Glomerular endothelial cell (primary cell): Measurements from ENCODE around the gene B4GALT2. TPM values are rescaled to one million over a fixed set of nuclear protein-coding genes. Genes with fewer than 3 reads are reported as not detected.

ENCODE experiments used
- DNase-seq: peaks from one replicate; pipeline ENCODE4 v3.0.0-alpha.2; 2011; ENCODE audit warnings: low read depth, low spot score; ENCODE audit errors: extremely low read depth
- total RNA-seq: library from RNA; depleted of rRNA; stranded (reverse); fragments of >200 nt; gene quantifications from 2 replicates; pipeline ENCODE4 v1.2.3, GENCODE V29; 2015

The B4GALT2 gene
- total RNA-seq, 1 donor from 2014 or later: 93.8 TPM

DNA sequence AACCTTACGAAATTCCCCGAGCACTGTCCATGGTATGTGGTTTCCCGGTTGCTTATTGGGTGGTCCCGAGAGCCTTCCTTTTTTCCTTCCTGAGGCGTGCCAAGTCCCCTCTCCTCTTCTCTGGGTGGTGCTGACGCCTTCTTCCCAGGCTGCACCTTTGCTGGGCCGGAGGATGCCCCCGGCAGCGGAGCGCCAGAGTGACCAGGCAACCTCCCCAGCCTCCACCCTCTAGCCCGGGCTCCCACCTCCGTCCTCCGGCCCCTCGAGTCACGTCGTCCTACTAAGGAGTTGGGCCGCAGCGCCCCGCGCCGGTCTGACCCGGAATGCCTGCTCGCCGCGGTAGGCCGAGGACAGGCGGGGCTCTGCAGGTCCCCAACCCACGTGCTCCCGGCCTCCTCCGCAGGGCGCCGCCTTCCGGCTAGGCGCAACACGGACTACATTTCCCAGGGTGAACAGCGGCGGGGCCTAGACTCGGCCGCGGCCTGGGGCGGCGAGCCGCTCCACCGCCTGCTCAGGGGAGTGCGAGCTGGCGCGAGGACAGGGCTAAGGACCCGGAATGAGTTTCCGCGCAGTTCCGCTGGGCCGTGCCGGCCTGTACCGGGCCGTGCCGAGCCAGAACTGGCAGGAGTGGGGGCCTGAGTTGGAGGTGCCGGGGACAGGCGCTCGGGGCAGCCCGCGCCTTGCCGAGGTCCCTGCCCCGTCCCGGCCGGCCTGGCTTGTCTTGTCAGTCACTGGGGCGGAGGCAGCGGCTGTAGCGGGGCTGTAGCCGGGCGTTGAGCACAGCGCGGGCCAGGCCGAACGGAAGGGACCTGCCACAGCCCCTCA lies 32.6 kb upstream of the B4GALT2 start, which contains the start of gene IPO13:
TSS of gene IPO13 (plus strand) at position 715 of the 825 bp plus-strand sequence. CDS start 651 bp downstream, outside the sequence.
- DNase-seq: peak; percentile 44

DNA sequence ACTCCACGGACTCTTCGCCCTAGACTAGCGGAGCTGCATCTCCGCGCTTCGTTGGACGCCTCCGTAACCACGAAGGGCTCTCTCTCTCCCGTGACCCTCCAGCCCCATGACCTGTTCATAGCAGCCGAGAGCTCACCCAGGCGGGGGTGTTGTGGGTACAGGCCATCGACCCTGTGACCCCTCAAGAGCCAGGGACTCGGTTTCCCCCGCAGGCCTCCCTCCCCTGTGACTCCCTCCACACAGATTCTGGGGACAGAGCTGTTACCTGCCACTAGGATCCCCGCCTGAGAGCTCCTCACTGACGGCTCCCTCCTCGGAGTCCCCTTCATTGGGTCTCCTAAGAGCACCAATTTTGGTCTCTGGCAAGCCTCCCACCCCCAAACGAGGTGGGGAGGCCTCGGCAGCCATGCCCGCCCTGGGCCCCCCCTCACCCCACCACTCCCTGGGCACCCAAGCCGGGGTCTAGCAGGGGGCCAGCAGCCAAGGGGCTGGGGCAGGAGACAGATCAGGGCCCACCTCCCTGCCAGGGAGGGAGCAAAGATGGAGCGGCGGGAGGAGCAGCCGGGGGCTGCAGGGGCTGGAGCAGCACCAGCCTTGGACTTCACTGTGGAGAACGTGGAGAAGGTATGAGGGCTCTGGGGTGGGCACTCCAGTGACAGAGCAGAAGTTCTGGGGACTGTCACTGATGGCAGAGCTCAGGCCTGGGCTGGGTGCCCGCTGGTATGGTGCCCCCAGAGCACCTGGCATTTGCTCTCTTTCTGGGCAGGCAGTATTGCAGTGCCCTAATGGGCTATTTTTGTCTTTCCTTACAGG lies 31.7 kb upstream of the B4GALT2 start:
- no peak for DNase-seq

DNA sequence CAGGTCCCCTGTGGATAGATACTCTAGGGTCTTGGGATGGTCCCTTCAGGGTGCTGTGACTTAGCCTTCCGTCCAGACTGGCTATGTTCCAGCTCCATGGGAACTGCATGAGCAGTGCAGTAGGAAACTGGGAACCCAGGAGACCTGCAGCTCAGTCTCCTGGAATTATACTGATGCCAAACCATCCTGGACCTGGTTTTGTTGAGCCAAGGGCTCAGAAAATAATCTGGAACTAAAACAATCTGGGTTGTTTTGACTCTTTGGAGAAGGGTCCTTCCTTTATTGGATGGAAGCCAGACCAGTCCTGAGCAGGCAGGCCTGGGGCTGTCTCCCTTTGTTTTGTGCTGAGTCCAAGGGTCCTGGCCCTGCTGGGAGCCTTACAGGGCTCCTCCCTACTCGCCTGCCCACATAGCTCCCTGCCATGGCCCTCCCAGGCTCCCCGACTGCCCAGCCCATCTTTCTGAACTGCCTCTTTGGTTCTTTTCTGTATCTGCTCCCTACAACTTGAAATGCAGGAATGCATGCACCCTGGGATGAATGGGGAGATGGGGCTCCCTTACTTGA lies 31.1 kb upstream of the B4GALT2 start:
- DNase-seq: no peak

DNA sequence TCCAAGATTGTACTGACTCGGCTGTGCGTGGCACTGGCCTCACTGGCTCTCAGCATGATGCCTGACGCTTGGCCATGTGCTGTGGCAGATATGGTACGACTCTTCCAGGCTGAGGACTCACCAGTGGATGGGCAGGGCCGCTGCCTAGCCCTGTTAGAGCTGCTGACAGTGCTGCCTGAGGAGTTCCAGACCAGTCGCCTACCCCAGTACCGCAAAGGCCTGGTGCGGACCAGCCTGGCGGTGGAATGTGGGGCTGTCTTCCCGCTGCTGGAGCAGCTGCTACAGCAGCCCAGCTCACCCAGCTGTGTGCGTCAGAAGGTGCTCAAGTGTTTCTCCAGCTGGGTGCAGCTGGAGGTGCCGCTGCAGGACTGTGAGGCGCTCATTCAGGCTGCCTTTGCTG lies 29.3 kb upstream of the B4GALT2 start:
- DNase-seq: no peak

DNA sequence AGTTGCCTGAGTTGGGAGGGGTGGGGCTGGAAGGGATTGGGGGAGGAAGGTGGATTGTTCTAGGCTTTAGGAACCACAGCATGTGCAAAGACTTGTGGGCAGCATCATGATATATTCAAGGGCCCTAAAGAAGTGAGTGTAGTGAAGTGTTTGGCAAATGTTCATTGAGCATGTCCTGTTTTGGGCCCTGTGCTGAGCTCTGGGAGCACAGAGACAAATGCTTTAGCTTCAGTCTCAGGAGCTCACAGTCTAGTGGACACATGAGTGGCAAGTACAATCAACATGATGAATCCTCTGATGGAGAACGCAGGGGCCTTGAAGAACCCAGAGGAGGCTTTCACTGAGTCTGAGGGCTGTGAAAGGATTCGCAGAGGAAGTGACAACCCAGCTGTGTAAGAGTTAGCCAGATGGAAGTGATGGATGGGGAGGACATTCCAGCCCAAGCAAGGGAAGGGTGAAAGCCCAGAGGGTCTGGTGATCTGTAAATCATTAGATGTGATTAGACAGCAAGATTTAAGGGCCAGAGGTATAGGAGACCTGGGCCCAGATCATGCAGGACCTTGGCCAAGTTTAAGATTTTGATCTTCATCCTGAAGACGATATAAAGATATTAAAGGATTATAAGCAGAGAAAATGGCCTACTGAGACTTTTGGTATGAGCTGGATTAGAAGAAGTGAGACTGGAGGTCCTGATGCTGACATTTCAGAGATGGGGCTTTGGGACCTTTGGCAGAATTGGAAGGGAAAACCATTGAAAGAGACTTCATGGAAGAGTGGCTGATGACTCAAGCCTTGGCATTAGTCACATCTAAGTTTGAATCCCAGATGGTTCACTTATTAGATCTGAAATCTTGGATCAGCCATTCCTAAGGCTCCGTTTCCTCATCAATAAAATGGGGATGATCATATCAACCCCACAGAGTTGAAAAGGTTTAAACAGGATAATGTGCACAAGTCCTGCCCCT lies 27.7 kb upstream of the B4GALT2 start:
- no peak for DNase-seq

DNA sequence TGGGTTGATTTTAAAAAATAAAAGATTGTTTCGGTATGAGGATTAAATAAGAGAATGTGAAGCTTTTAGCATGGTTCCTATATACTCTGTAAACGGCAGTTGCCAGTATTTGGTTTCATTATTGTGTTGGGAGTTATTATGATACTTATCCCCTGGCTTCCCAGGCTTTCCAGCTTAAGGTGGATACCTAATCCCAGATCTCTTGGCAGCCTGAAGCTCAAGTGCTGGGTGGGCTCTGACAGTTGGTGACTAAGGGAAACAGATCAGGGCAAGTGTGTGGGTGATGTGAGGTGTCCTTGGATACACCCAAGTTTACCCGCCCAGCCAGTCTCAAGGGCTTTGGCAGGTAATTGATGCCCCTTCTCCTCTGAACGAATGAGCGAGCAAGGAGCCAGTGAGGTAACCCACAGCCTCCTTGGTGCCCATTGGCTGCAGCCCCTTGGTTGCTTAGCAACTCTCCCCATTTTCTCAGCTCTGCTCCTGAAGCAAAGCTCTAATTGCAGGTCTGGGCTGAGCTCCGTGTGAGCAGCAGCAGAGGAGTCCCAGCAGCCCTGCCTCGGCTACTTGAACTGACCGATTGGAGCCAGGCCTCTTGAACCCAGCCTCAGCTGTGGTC lies 26.2 kb upstream of the B4GALT2 start:
- no peak for DNase-seq

DNA sequence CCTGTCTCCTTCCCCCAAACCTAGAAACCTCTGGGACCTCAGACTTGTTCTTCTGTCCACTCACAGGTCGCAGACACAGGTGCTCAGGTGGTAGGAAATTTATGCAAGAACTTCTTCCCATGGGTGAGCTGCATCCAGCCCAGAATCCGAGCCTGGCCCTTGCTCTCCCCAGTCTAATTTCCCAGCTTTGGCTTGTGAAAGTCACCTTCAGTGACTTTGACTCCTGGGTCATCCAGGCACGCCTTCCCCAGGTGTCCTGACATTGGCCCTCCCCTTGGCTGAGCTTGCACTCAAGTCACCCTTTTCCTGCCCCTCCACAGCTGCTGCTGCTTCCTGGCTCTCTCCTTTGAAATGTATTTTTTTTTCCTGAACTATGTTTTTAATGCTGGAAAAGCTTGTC lies 25.6 kb upstream of the B4GALT2 start:
- DNase-seq: no peak

DNA sequence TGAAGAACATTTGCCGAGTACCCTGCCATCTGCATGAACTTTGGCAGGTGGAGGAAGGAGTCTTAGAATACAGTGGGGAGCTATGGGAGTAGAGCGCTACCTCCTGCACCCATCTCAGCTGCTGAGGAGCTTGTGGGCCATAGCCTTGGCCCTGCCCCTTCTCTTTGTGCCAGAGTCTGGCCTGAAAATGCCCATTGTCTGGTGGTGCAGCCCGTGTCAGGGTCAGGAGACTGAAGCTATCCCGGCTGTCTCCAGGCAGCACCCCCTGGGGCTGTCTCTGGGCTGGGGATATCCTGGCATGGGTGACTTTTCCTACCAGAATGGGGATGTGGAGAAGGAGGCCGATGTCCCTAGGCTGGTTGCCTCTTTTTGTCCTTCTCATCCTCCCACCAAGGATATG lies 25.0 kb upstream of the B4GALT2 start:
- no peak for DNase-seq

DNA sequence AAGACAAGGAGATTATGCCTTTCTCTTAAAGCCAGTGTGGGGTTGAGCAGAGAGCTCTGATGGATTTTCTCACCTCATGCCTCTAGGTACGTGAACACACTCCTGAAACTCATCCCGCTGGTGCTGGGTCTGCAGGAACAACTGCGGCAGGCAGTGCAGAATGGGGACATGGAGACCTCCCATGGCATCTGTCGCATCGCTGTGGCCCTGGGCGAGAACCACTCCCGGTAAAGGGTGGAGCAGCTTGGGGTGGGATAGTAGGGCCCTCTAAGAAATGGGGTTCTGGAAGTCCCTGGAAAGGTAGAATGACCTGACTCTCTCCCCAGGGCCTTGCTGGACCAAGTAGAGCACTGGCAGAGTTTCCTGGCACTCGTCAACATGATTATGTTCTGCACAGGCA lies 22.8 kb upstream of the B4GALT2 start:
- no peak for DNase-seq

DNA sequence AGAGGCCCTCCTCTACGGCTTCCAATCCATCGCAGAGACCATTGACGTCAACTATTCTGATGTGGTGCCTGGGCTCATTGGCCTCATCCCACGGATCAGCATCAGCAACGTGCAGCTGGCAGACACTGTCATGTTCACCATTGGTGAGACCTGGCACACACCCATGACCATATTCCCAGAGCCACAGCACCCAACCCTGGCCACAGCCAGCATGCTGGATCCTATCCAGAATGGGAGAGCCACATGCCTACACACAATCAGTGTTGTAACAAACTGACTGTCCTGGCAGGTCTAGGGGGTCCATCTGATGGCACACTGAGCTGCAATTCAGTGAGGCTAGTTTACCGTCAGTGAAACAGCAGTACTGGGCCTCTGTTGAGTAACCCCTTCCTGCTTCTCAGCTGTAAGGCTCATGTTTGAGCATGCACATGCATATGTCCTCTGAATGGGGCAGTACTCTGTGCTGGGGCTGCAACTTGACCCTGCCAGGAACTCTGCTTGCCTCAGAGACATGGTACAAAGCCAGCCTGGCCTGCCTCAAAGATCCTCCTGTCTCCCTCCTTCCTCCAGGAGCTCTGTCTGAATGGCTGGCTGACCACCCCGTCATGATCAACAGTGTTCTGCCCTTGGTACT lies 21.5 kb upstream of the B4GALT2 start:
- DNase-seq: no peak

DNA sequence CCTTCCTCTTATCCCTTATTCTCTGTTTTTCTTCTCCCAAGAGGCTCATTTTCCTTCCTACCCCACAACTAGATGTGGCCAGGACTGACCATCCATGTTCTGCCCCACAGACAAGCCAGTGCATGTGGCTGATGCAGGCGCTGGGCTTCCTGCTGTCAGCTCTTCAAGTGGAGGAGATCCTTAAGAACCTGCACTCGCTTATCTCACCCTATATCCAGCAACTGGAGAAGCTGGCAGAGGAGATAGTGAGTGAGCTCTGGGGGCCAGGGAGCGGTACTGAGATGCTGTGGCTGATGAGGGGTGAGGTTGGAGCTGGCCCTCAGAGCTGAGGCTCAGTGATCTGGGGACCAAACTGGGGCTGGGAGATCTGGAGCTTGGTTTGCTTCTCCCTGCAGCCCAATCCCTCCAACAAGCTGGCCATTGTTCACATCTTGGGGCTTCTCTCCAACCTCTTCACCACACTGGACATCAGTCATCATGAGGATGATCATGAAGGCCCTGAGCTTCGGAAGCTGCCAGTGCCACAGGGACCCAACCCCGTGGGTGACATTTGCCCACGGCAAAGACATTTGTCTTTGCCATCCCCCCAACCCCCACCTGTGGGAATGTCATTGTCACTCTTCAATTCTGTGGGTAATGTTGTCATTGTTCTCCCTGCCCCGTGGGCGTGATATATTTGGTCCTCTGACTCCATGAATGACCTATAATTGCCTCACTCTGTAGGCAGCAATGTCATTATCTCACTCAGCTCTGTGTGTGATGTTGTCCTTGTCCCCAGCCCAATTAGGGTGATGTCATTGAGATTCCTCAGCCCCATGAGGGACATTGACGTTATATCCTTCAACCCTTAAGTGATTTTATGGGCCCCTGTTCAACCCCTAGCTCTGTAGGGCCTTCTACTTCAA lies 20.4 kb upstream of the B4GALT2 start:
- no peak for DNase-seq

DNA sequence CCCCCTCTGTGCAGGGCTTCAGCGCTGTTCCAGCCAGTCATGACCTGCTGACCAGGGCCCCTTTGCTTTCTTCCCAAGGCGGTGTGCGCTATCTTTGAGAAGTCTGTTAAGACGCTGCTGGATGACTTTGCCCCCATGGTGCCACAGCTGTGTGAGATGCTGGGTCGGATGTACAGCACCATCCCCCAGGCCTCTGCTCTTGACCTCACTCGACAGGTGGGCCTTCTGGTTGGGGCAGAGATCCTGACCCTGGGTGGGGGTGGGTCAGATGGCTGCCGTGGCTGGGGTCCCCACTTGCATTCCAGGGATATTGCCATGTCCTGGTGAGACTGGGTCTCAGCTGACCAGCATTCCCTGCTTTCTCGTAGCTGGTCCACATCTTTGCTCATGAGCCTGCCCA lies 18.2 kb upstream of the B4GALT2 start:
- DNase-seq: no peak

DNA sequence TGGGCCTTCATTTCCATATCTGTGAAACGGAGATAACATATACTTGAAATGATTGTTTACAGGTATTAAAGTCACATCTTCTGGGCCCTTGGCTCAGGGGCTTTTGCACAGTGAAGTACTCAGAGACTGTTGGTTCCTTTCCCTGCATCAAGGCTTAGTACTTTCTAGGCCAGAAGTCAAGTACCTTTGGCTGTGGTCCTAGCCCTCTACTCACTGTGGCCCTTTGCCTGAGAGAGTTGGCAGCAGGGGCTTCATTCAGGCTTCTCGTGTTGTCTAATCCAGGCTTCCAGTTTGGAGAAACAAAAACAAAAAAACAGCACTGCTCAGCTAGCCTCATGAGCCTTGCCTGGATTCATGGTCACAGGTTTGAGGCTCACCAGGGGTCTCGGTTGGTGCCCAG lies 17.3 kb upstream of the B4GALT2 start:
- DNase-seq: no peak

DNA sequence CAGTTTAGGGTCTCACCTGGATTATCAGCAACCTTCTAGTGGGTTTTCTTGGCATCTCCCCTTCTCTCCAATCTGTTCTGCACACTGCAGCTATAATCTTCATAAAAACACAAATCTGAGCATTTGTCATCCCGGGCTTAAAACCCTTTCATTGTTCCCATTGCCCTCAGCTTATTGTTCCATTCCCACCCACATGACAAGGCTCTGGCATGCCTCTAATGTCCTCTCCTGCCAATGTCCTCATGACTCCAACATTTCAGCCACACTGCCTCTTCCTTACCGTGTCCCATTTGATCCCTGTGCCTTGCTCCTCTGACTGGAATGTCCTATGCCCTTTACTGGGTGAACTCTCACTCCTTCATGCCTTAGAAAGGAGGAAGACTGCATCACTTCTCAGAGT lies 16.7 kb upstream of the B4GALT2 start:
- no peak for DNase-seq

DNA sequence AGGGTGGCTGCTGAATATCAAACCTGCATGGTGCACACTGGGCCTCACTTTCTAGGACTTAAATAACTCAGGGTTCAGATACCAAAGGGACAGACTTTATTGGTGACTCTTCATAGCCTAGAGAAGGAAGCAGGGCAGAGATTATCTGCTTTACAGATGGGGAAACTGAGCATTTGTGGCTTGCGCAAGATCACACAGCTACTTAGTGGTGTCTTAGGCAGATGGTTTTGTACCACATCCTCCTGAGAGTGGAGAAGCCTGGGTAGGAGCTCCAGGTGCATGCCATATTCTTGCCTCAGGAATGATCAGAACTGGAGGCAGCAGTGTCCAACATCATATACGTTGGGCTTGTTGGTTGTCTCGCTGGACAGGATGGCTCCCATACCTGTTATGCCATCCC lies 16.0 kb upstream of the B4GALT2 start:
- no peak for DNase-seq

DNA sequence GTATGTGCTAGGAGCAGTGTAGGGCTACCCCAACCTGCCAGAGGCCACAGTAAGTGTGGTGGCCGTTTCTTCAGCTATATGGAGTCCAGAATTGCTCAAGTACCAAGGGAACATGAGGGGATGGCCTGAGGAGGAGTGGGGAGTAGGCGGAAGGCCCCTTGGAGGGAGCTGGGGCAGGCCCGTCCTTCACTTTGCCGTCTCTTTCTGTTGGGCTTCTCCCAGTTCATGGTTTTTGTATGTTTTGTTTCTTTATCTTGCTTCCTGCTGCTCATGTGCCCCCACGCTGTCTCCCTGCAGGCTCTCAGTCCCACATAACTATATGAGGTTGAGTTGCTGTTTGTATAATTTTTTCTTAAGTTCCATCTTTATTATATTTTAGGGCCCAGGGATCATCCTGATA lies 15.1 kb upstream of the B4GALT2 start:
- DNase-seq: no peak

DNA sequence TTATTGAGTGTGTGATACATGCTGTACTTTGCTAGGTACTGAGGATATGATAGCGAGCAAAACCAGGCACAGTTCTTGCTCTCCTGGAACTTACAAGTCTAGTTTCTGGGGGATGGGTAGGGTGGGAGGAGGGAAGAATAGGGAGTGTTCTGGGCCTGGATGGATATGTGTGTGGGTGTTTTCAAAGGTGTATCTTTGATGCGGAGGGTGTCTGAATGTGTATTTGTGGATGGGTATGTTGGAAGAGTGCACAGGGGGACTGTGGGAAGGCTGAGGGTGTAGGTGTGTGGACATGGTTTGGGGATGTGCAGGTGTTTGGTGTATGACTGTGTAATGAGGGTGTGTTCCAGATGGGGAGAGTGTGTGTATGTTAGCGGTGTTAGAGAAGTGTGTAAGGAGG lies 13.7 kb upstream of the B4GALT2 start:
- DNase-seq: no peak

DNA sequence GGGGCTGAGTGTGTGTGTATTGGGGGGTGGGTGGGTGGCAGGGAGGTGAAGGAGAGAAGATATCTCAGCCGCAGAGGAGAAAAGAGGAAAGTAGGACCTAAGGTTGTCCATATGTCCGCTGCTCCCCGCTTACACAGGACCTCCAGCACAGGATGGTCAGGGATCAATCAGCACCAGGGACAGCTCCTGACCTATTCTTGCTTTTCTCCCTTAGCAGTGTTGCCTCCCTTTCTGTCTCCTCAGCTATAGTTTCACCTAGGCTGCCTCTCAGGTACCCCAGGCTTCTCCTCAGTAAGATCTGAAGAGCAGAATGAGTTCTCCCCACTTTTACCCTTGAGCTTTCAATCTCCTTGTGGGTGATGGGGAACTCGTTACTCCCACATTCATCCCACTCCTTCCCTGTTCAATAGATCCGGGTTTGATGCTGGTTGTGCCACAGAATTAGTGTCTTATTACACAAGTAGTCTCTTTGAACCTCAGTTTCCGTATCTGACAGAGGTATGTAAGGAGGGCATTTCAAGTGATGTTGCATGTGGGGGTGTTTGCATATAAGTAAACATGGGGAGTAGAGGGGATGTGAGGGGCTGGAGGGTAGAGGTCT lies 10.6 kb upstream of the B4GALT2 start:
- DNase-seq: no peak
